HepG2 (cell line): Measurements from ENCODE around the gene TMOD3. TPM values are rescaled to one million over a fixed set of nuclear protein-coding genes. Genes with fewer than 3 reads are reported as not detected.

Source experiments
- FOXM1 ChIP-seq: sonication (generic); formaldehyde crosslinking; IDR thresholded peaks from 2 replicates; pipeline ENCODE4 v1.5.0; 2020; ENCODE audit warnings: missing genetic modification reagents
- HNRNPL ChIP-seq: fragments of 200-400 bp; formaldehyde crosslinking; IDR thresholded peaks from 2 replicates; pipeline ENCODE4 v1.6.1; 2017; ENCODE audit warnings: mild to moderate bottlenecking, low read depth, low read length
- KDM4B ChIP-seq: sonication (generic); formaldehyde crosslinking; IDR thresholded peaks from 2 replicates; pipeline ENCODE4 v1.4.0; 2020; ENCODE audit warnings: missing genetic modification reagents
- MIER2 ChIP-seq: IDR thresholded peaks from 2 replicates; pipeline ENCODE4 v1.6.1; 2016; ENCODE audit warnings: missing biosample characterization, missing genetic modification reagents
- MTA1 ChIP-seq: sonication (generic); formaldehyde crosslinking; IDR thresholded peaks from 2 replicates; pipeline ENCODE4 v1.4.0; 2020; ENCODE audit warnings: missing genetic modification reagents, mild to moderate bottlenecking, borderline replicate concordance
- MTF2 ChIP-seq: sonication (generic); formaldehyde crosslinking; IDR thresholded peaks from 2 replicates; pipeline ENCODE4 v1.5.0; 2020; ENCODE audit warnings: missing genetic modification reagents, borderline replicate concordance
- MZF1 ChIP-seq: sonication (generic); formaldehyde crosslinking; IDR thresholded peaks from 2 replicates; pipeline ENCODE4 v1.8.1; 2023; ENCODE audit warnings: mild to moderate bottlenecking, missing genetic modification reagents, borderline replicate concordance
- NFYB ChIP-seq: sonication (generic); formaldehyde crosslinking; IDR thresholded peaks from 2 replicates; pipeline ENCODE4 v1.4.0; 2020; ENCODE audit warnings: missing genetic modification reagents
- NR1H2 ChIP-seq: sonication (generic); formaldehyde crosslinking; IDR thresholded peaks from 2 replicates; pipeline ENCODE4 v1.8.1; 2022; ENCODE audit warnings: low read depth, missing genetic modification reagents, borderline replicate concordance
- PHF8 ChIP-seq: sonication (generic); formaldehyde crosslinking; IDR thresholded peaks from 2 replicates; pipeline ENCODE4 v1.5.0; 2020; ENCODE audit warnings: missing genetic modification reagents
- RFXANK ChIP-seq: IDR thresholded peaks from 2 replicates; pipeline ENCODE4 v1.6.1; 2016
- SIX4 ChIP-seq: sonication (generic); formaldehyde crosslinking; IDR thresholded peaks from 2 replicates; pipeline ENCODE4 v1.4.0; 2020; ENCODE audit warnings: missing genetic modification reagents
- TCF7 ChIP-seq: sonication (generic); IDR thresholded peaks from 2 replicates; pipeline ENCODE4 v1.6.1; 2016; ENCODE audit warnings: antibody characterized with exemption, low read depth
- TERF1 ChIP-seq: sonication (generic); formaldehyde crosslinking; IDR thresholded peaks from 2 replicates; pipeline ENCODE4 v1.8.0; 2022; ENCODE audit warnings: mild to moderate bottlenecking, missing genetic modification reagents, moderate library complexity
- TGIF2 ChIP-seq: IDR thresholded peaks from 2 replicates; pipeline ENCODE4 v1.6.1; 2016; ENCODE audit warnings: control low read depth, missing compliant biosample characterization
- XBP1 ChIP-seq: sonication (generic); formaldehyde crosslinking; IDR thresholded peaks from 2 replicates; pipeline ENCODE4 v1.5.0; 2020; ENCODE audit warnings: missing genetic modification reagents
- ZNF296 ChIP-seq: sonication (generic); formaldehyde crosslinking; conservative IDR thresholded peaks from 2 replicates; pipeline ENCODE4 v1.5.0; 2020; ENCODE audit warnings: mild to moderate bottlenecking, missing genetic modification reagents
- ZNF333 ChIP-seq: sonication (generic); formaldehyde crosslinking; IDR thresholded peaks from 2 replicates; pipeline ENCODE4 v1.4.0; 2020; ENCODE audit warnings: mild to moderate bottlenecking, missing genetic modification reagents, borderline replicate concordance
- ZNF468 ChIP-seq: sonication (generic); formaldehyde crosslinking; IDR thresholded peaks from 2 replicates; pipeline ENCODE4 v1.8.0; 2022; ENCODE audit warnings: mild to moderate bottlenecking, moderate library complexity, missing genetic modification reagents
- ZNF724P ChIP-seq: sonication (generic); formaldehyde crosslinking; IDR thresholded peaks from 2 replicates; pipeline ENCODE4 v1.8.0; 2022; ENCODE audit warnings: missing genetic modification reagents, borderline replicate concordance
- ZNF773 ChIP-seq: sonication (generic); formaldehyde crosslinking; IDR thresholded peaks from 2 replicates; pipeline ENCODE4 v1.4.0; 2020; ENCODE audit warnings: missing genetic modification reagents, borderline replicate concordance
- polyA plus RNA-seq, 8 experiments: library from polyadenylated mRNA; depleted of rRNA in 3 of 8; stranded (reverse) in 7 of 8; unstranded in 1 of 8; fragments of >200 nt; fragmentation: Illumina TruSeq in 4 of 8; extraction: Trizol in 4 of 8; gene quantifications; 2 replicates each; pipeline versions ENCODE4 v1.2.1 to v1.2.3, GENCODE V29; 2011 to 2016; ENCODE audit warnings: low read depth in 4 of 8, missing spikeins in 1 of 8, mixed read lengths in 1 of 8; ENCODE audit not compliant: insufficient read depth in 1 of 8
- total RNA-seq, 5 experiments: library from RNA; depleted of rRNA; stranded (reverse); fragments of >200 nt; fragmentation: Illumina TruSeq; extraction: Trizol; gene quantifications; 2 replicates each; pipeline ENCODE4 v1.2.3, GENCODE V29; 2016; ENCODE audit warnings: low read depth in 1 of 5
- TF ChIP-seq, protein P1 (sequence below): IDR thresholded peaks from 2 replicates; pipeline ENCODE4 v1.6.1; 2016; ENCODE audit warnings: missing biosample characterization, missing genetic modification reagents, low read depth
- TF ChIP-seq, protein P2 (sequence below): sonication (generic); formaldehyde crosslinking; IDR thresholded peaks from 2 replicates; pipeline ENCODE4 v1.5.0; 2020; ENCODE audit warnings: missing genetic modification reagents, mild to moderate bottlenecking, borderline replicate concordance
- TF ChIP-seq, protein P3 (sequence below): sonication (generic); formaldehyde crosslinking; IDR thresholded peaks from 2 replicates; pipeline ENCODE4 v1.5.0; 2020; ENCODE audit warnings: missing genetic modification reagents
- TF ChIP-seq, protein P4 (sequence below): sonication (generic); formaldehyde crosslinking; IDR thresholded peaks from 2 replicates; pipeline ENCODE4 v1.5.0; 2020; ENCODE audit warnings: missing genetic modification reagents

Gene TMOD3
- total and polyA plus RNA-seq, 2 of the 13 experiments (the other 11 are each of a cell fraction or from before 2014, with no cell fraction given): 5.1 to 23.2 TPM

GRCh38 chr15:51829376-51830275 lies at the start of gene TMOD3 (continued):
- TF ChIP-seq, protein P1, sequence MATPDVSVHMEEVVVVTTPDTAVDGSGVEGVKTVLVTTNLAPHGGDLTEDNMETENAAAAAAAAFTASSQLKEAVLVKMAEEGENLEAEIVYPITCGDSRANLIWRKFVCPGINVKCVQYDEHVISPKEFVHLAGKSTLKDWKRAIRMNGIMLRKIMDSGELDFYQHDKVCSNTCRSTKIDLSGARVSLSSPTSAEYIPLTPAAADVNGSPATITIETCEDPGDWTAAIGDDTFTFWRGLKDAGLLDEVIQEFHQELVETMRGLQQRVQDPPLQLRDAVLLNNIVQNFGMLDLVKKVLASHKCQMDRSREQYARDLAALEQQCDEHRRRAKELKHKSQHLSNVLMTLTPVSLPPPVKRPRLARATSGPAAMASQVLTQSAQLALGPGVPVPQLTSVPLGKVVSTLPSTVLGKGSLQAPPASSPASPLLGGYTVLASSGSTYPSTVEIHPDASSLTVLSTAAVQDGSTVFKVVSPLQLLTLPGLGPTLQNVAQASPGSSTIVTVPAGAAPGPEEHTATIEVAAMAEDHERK (CRISPR knock-in tag): no peak
- TF ChIP-seq NR1H2 (CRISPR knock-in tag) (no peak), ZNF296 (CRISPR knock-in tag) (no peak), SIX4 (no peak), MZF1 (no peak), KDM4B (CRISPR knock-in tag) (peak; percentile 69; the same call in 1 of the 2 replicates), PHF8 (CRISPR knock-in tag) (peak; percentile 89), MTF2 (CRISPR knock-in tag) (no peak), XBP1 (CRISPR knock-in tag) (no peak), ZNF773 (no peak), TERF1 (CRISPR knock-in tag) (no peak), MIER2 (CRISPR knock-in tag) (no peak), ZNF724P (CRISPR knock-in tag) (no peak), FOXM1 (CRISPR knock-in tag) (no peak), TCF7 (no peak), NFYB (CRISPR knock-in tag) (no peak), TGIF2 (no peak), HNRNPL (no peak), ZNF468 (CRISPR knock-in tag) (no peak), ZNF333 (CRISPR knock-in tag) (0 out of 2 replicates have a peak, but pooled peaks have one; percentile 42), RFXANK (no peak), MTA1 (CRISPR knock-in tag) (no peak)
- TF ChIP-seq, protein P2, sequence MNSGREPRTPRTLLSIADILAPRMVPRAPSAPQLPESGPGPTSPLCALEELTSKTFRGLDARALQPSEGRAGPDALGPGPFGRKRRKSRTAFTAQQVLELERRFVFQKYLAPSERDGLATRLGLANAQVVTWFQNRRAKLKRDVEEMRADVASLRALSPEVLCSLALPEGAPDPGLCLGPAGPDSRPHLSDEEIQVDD (CRISPR knock-in tag): peak; percentile 18; the same call in 1 of the 2 replicates
- TF ChIP-seq, protein P3, sequence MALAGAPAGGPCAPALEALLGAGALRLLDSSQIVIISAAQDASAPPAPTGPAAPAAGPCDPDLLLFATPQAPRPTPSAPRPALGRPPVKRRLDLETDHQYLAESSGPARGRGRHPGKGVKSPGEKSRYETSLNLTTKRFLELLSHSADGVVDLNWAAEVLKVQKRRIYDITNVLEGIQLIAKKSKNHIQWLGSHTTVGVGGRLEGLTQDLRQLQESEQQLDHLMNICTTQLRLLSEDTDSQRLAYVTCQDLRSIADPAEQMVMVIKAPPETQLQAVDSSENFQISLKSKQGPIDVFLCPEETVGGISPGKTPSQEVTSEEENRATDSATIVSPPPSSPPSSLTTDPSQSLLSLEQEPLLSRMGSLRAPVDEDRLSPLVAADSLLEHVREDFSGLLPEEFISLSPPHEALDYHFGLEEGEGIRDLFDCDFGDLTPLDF: 0 out of 2 replicates have a peak, but pooled peaks have one; percentile 51
- TF ChIP-seq, protein P4, sequence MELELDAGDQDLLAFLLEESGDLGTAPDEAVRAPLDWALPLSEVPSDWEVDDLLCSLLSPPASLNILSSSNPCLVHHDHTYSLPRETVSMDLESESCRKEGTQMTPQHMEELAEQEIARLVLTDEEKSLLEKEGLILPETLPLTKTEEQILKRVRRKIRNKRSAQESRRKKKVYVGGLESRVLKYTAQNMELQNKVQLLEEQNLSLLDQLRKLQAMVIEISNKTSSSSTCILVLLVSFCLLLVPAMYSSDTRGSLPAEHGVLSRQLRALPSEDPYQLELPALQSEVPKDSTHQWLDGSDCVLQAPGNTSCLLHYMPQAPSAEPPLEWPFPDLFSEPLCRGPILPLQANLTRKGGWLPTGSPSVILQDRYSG (CRISPR knock-in tag): no peak
